K562 (cell line): ENCODE data around the gene MAGEB4. TPM values are rescaled to one million over a fixed set of nuclear protein-coding genes. Genes with fewer than 3 reads are reported as not detected.

ENCODE experiments used
- BHLHE40 ChIP-seq: IDR thresholded peaks from 2 replicates; pipeline ENCODE4 v1.6.1; 2011; ENCODE audit warnings: low read length, improper control_type of control experiment
- CBFA2T3 ChIP-seq: fragments of 450-650 bp; IDR thresholded peaks from 2 replicates; pipeline ENCODE4 v1.6.1; 2017
- CBX5 ChIP-seq: IDR thresholded peaks from 2 replicates; pipeline ENCODE4 v1.6.1; 2014; ENCODE audit warnings: low read depth, borderline replicate concordance
- CCNT2 ChIP-seq: IDR thresholded peaks from 2 replicates; pipeline ENCODE4 v1.6.1; 2011; ENCODE audit warnings: borderline replicate concordance, low read depth, mild to moderate bottlenecking, moderate library complexity, mixed read lengths, low read length; ENCODE audit not compliant: insufficient read length; ENCODE audit errors: extremely low read depth
- ELF1 ChIP-seq: fragments of 200-800 bp; sonication (Bioruptor generic); IDR thresholded peaks from 2 replicates; pipeline ENCODE4 v1.6.1; 2016; ENCODE audit warnings: missing genetic modification characterization, missing compliant biosample characterization
- ELF2 ChIP-seq: fragments of 250-450 bp; sonication (Bioruptor Pico); IDR thresholded peaks from 2 replicates; pipeline ENCODE4 v1.5.0; 2021; ENCODE audit warnings: mild to moderate bottlenecking
- ETV6 ChIP-seq, 3 experiments: fragments of 150-350 bp in 1 of 3; sonication (generic) in 1 of 3; formaldehyde crosslinking in 1 of 3; IDR thresholded peaks; 2 replicates each; pipeline versions ENCODE4 v1.6.1 to v1.8.0; 2014 to 2022; ENCODE audit warnings: borderline replicate concordance in 2 of 3, low read depth in 2 of 3, antibody characterized with exemption in 1 of 3, low read length in 1 of 3, mild to moderate bottlenecking in 1 of 3, missing genetic modification reagents in 1 of 3
- HEY1 ChIP-seq: fragments of 250-450 bp; sonication (Bioruptor Pico); IDR thresholded peaks from 2 replicates; pipeline ENCODE4 v1.5.0; 2020; ENCODE audit warnings: mild to moderate bottlenecking, moderate library complexity, borderline replicate concordance
- MCM3 ChIP-seq: fragments of 450-650 bp; IDR thresholded peaks from 2 replicates; pipeline ENCODE4 v1.6.1; 2016
- MXI1 ChIP-seq: IDR thresholded peaks from 2 replicates; pipeline ENCODE4 v1.6.1; 2011; ENCODE audit warnings: low read depth, mild to moderate bottlenecking, improper control_type of control experiment, low read length
- NFE2 ChIP-seq: IDR thresholded peaks from 2 replicates; pipeline ENCODE4 v1.6.1; 2014; ENCODE audit warnings: antibody characterized with exemption, low read depth
- NR2C2 ChIP-seq, 2 experiments: fragments of 200-800 bp in 1 of 2; sonication (Bioruptor generic) in 1 of 2; sonication (generic) in 1 of 2; formaldehyde crosslinking in 1 of 2; IDR thresholded peaks; 2 replicates each; pipeline versions ENCODE4 v1.6.1 to v1.8.0; 2016 to 2022; ENCODE audit warnings: mild to moderate bottlenecking in 1 of 2, missing compliant biosample characterization in 1 of 2, missing genetic modification characterization in 1 of 2, missing genetic modification reagents in 1 of 2
- RFX5 ChIP-seq: IDR thresholded peaks from 2 replicates; pipeline ENCODE4 v1.6.1; 2011; ENCODE audit warnings: low read depth, mild to moderate bottlenecking, improper control_type of control experiment, low read length
- SNIP1 ChIP-seq: fragments of 450-650 bp; IDR thresholded peaks from 2 replicates; pipeline ENCODE4 v1.7.1; 2017; ENCODE audit warnings: low read depth, mild to moderate bottlenecking
- SOX6 ChIP-seq: fragments of 450-650 bp; IDR thresholded peaks from 2 replicates; pipeline ENCODE4 v1.6.1; 2014; ENCODE audit warnings: mild to moderate bottlenecking
- TEAD4 ChIP-seq, 2 experiments: sonication (generic) in 1 of 2; formaldehyde crosslinking in 1 of 2; IDR thresholded peaks; 2 replicates each; pipeline versions ENCODE4 v1.6.1 to v1.8.0; 2012 to 2022; ENCODE audit warnings: borderline replicate concordance in 1 of 2, inconsistent platforms in 1 of 2, low read length in 1 of 2, mild to moderate bottlenecking in 1 of 2, missing genetic modification reagents in 1 of 2
- ZNF217 ChIP-seq: sonication (generic); formaldehyde crosslinking; IDR thresholded peaks from 2 replicates; pipeline ENCODE4 v1.8.0; 2022; ENCODE audit warnings: mild to moderate bottlenecking, missing genetic modification reagents
- ZNF239 ChIP-seq: fragments of 250-450 bp; sonication (Bioruptor Pico); IDR thresholded peaks from 2 replicates; pipeline ENCODE4 v1.4.0; 2020; ENCODE audit warnings: mild to moderate bottlenecking
- ZNF253 ChIP-seq: fragments of 250-450 bp; sonication (Bioruptor Pico); conservative IDR thresholded peaks from 2 replicates; pipeline ENCODE4 v1.6.1; 2021; ENCODE audit warnings: mild to moderate bottlenecking
- ZNF263 ChIP-seq: sonication (generic); formaldehyde crosslinking; IDR thresholded peaks from 2 replicates; pipeline ENCODE4 v1.8.0; 2022; ENCODE audit warnings: mild to moderate bottlenecking, missing genetic modification reagents, borderline replicate concordance
- polyA plus RNA-seq, 8 experiments: library from polyadenylated mRNA; depleted of rRNA in 4 of 8; stranded (reverse) in 5 of 8; unstranded in 3 of 8; fragments of >200 nt; fragmentation: Nextera tagmentation in 2 of 8; fragmentation: Illumina TruSeq in 1 of 8; extraction: Ambion mirVana in 2 of 8; extraction: Trizol in 1 of 8; gene quantifications; 2 replicates each; pipeline versions ENCODE4 v1.2.1 to v1.2.3, GENCODE V29; 2011 to 2014; ENCODE audit warnings: inconsistent platforms in 1 of 8, missing spikeins in 1 of 8
- total RNA-seq, 7 experiments: library from RNA; depleted of rRNA in 6 of 7; stranded (reverse); fragments of >200 nt in 6 of 7; fragmentation: Illumina TruSeq in 2 of 7; extraction: Trizol in 2 of 7; gene quantifications; 2 replicates each; pipeline versions ENCODE4 v1.2.1 to v1.2.3, GENCODE V29; 2011 to 2021; ENCODE audit warnings: low replicate concordance in 1 of 7
- TF ChIP-seq, protein P1 (sequence below): sonication (generic); formaldehyde crosslinking; IDR thresholded peaks from 2 replicates; pipeline ENCODE4 v1.8.1; 2023; ENCODE audit warnings: mild to moderate bottlenecking, missing genetic modification reagents
- TF ChIP-seq, protein P2 (sequence below): fragments of 450-650 bp; IDR thresholded peaks from 2 replicates; pipeline ENCODE4 v1.7.0; 2016; ENCODE audit warnings: borderline replicate concordance
- TF ChIP-seq, protein P3 (sequence below): conservative IDR thresholded peaks from 2 replicates; pipeline ENCODE4 v1.6.1; 2011; ENCODE audit warnings: low read depth, mild to moderate bottlenecking, low read length; ENCODE audit not compliant: control insufficient read depth

The MAGEB4 gene
- total and polyA plus RNA-seq, 9 of the 15 experiments (the other 6 are each of a cell fraction or from before 2014, with no cell fraction given) = 0.04 to 0.09 (median 0.06) TPM; not detected in 6

DNA sequence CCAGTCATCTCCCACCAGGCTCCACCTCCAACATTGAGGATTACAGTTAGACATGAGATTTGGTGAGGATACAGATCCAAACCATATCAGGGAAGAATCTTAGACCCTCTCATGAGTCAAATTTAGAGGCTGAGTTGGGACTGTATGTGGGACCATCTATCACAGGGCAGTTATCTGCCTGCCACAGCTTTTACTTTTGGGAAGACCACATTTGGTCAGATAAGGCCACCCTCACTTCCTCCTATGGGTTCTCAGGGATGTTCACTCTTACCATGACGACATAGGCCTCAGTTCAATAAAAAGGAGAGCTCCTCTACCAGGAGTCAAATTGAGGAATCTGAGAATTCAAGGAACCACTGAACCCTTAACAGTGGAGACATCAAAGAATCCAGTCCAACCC is 24.3 kb upstream of the MAGEB4 start (continued):
- TF ChIP-seq, protein P1, sequence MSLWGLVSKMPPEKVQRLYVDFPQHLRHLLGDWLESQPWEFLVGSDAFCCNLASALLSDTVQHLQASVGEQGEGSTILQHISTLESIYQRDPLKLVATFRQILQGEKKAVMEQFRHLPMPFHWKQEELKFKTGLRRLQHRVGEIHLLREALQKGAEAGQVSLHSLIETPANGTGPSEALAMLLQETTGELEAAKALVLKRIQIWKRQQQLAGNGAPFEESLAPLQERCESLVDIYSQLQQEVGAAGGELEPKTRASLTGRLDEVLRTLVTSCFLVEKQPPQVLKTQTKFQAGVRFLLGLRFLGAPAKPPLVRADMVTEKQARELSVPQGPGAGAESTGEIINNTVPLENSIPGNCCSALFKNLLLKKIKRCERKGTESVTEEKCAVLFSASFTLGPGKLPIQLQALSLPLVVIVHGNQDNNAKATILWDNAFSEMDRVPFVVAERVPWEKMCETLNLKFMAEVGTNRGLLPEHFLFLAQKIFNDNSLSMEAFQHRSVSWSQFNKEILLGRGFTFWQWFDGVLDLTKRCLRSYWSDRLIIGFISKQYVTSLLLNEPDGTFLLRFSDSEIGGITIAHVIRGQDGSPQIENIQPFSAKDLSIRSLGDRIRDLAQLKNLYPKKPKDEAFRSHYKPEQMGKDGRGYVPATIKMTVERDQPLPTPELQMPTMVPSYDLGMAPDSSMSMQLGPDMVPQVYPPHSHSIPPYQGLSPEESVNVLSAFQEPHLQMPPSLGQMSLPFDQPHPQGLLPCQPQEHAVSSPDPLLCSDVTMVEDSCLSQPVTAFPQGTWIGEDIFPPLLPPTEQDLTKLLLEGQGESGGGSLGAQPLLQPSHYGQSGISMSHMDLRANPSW = no peak
- TF ChIP-seq MXI1 = no peak
- TF ChIP-seq ELF2 (CRISPR knock-in tag) = no peak
- 0 out of 2 replicates have a peak, but pooled peaks have one; percentile 24 for TF ChIP-seq SOX6
- TF ChIP-seq HEY1 (CRISPR knock-in tag) = no peak
- TF ChIP-seq SNIP1 = no peak
- TF ChIP-seq, protein P2, sequence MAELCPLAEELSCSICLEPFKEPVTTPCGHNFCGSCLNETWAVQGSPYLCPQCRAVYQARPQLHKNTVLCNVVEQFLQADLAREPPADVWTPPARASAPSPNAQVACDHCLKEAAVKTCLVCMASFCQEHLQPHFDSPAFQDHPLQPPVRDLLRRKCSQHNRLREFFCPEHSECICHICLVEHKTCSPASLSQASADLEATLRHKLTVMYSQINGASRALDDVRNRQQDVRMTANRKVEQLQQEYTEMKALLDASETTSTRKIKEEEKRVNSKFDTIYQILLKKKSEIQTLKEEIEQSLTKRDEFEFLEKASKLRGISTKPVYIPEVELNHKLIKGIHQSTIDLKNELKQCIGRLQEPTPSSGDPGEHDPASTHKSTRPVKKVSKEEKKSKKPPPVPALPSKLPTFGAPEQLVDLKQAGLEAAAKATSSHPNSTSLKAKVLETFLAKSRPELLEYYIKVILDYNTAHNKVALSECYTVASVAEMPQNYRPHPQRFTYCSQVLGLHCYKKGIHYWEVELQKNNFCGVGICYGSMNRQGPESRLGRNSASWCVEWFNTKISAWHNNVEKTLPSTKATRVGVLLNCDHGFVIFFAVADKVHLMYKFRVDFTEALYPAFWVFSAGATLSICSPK = no peak
- no peak for TF ChIP-seq CCNT2
- TF ChIP-seq BHLHE40 = no peak
- TF ChIP-seq ZNF239 (CRISPR knock-in tag) = no peak
- TF ChIP-seq ETV6 (IDR thresholded peaks at IDR 0.05; ENCODE audit: borderline replicate concordance in 1 of 2, low read depth in 2 of 2, low read length in 1 of 2) = no peak
- no peak for TF ChIP-seq ETV6 (CRISPR knock-in tag; IDR thresholded peaks at IDR 0.05; ENCODE audit: borderline replicate concordance)
- TF ChIP-seq NFE2 = no peak
- no peak for TF ChIP-seq ZNF253 (CRISPR knock-in tag)
- no peak for TF ChIP-seq MCM3
- TF ChIP-seq, protein P3, sequence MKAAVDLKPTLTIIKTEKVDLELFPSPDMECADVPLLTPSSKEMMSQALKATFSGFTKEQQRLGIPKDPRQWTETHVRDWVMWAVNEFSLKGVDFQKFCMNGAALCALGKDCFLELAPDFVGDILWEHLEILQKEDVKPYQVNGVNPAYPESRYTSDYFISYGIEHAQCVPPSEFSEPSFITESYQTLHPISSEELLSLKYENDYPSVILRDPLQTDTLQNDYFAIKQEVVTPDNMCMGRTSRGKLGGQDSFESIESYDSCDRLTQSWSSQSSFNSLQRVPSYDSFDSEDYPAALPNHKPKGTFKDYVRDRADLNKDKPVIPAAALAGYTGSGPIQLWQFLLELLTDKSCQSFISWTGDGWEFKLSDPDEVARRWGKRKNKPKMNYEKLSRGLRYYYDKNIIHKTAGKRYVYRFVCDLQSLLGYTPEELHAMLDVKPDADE = no peak
- peak; percentile 69 for TF ChIP-seq CBFA2T3
- no peak for TF ChIP-seq ZNF263 (CRISPR knock-in tag)
- TF ChIP-seq ZNF217 = no peak
- no peak for TF ChIP-seq NR2C2 (CRISPR knock-in tag; IDR thresholded peaks at IDR 0.05)
- TF ChIP-seq NR2C2 (tag; IDR thresholded peaks at IDR 0.05) = no peak
- TF ChIP-seq TEAD4 (IDR thresholded peaks at IDR 0.05; ENCODE audit: low read length) = peak; percentile 82
- TF ChIP-seq TEAD4 (CRISPR knock-in tag; IDR thresholded peaks at IDR 0.05; ENCODE audit: borderline replicate concordance) = no peak
- TF ChIP-seq ELF1 (tag) = peak; percentile 13; the same call in 1 of the 2 replicates
- no peak for TF ChIP-seq RFX5
- TF ChIP-seq CBX5 = no peak
